CD14-positive monocyte (primary cell): ENCODE data around the gene GPR3. TPM values are rescaled to one million over a fixed set of nuclear protein-coding genes. Genes with fewer than 3 reads are reported as not detected.
A peak's percentile ranks its signal among the peaks of the same experiment; 100 is the strongest.

ENCODE experiments used
- DNase-seq, 3 donors: peaks; one replicate each; pipeline ENCODE4 v3.0.0-alpha.2; 2011 to 2022
- H2AFZ ChIP-seq: 2 replicates; pipeline ENCODE4 v1.6.0; 2012; ENCODE audit warnings: mild to moderate bottlenecking, low read depth, low read length, inconsistent platforms; ENCODE audit not compliant: insufficient read depth, poor library complexity, severe bottlenecking
- H3K27ac ChIP-seq, 2 donors: 1 replicate in 1 of 2; 2 replicates in 1 of 2; pipeline ENCODE4 v1.5.1; 2012 to 2013; ENCODE audit warnings: low read length in 2 of 2, control low read depth in 1 of 2, inconsistent platforms in 1 of 2, low read depth in 1 of 2, mild to moderate bottlenecking in 1 of 2
- H3K27me3 ChIP-seq, 2 donors: one replicate each; pipeline versions ENCODE4 v1.6.0 to v1.6.1; 2011 to 2013; ENCODE audit warnings: low read length in 2 of 2; ENCODE audit not compliant: control insufficient read depth in 2 of 2, insufficient read depth in 2 of 2
- H3K36me3 ChIP-seq, 2 donors: replicated peaks in 1 of 2; 1 replicate in 1 of 2; 2 replicates in 1 of 2; pipeline versions ENCODE4 v1.5.1 to v1.6.1; 2012 to 2013; ENCODE audit warnings: low read length in 2 of 2, control low read depth in 1 of 2, inconsistent platforms in 1 of 2, mild to moderate bottlenecking in 1 of 2; ENCODE audit not compliant: insufficient read depth in 2 of 2, control insufficient read depth in 1 of 2
- H3K4me1 ChIP-seq, 2 donors: 1 replicate in 1 of 2; 2 replicates in 1 of 2; pipeline versions ENCODE4 v1.5.1 to v1.6.1; 2012 to 2013; ENCODE audit warnings: low read length in 2 of 2, control low read depth in 1 of 2, inconsistent platforms in 1 of 2, mild to moderate bottlenecking in 1 of 2, moderate library complexity in 1 of 2; ENCODE audit not compliant: insufficient read depth in 2 of 2, control insufficient read depth in 1 of 2
- H3K4me2 ChIP-seq: replicated peaks from 2 replicates; pipeline ENCODE3; 2012; ENCODE audit warnings: low read length, moderate library complexity, mild to moderate bottlenecking; ENCODE audit not compliant: poor library complexity, severe bottlenecking; ENCODE audit errors: extremely low read depth
- H3K4me3 ChIP-seq, 3 experiments: fragments of 200-600 bp in 1 of 3; sonication (generic) in 1 of 3; replicated peaks in 1 of 3; 1 replicate in 2 of 3; 2 replicates in 1 of 3; pipeline ENCODE4 v1.5.1; 2011 to 2013; ENCODE audit warnings: low read length in 3 of 3, mild to moderate bottlenecking in 3 of 3, control low read depth in 2 of 3, low read depth in 2 of 3, inconsistent platforms in 1 of 3, moderate library complexity in 1 of 3
- H3K79me2 ChIP-seq: 2 replicates; pipeline ENCODE4 v1.6.0; 2012; ENCODE audit warnings: mild to moderate bottlenecking, control low read depth, inconsistent platforms, low read length, moderate library complexity; ENCODE audit not compliant: insufficient read depth
- H3K9ac ChIP-seq: 2 replicates; pipeline ENCODE4 v1.6.0; 2017; ENCODE audit warnings: low read length, mild to moderate bottlenecking; ENCODE audit not compliant: insufficient read depth, poor library complexity, severe bottlenecking
- H3K9me3 ChIP-seq, 2 donors: replicated peaks in 1 of 2; 1 replicate in 1 of 2; 2 replicates in 1 of 2; pipeline versions ENCODE4 v1.5.1 to v1.6.1; 2012 to 2013; ENCODE audit warnings: low read length in 2 of 2, control low read depth in 1 of 2; ENCODE audit not compliant: control insufficient read depth in 1 of 2, insufficient read depth in 1 of 2
- H4K20me1 ChIP-seq: 2 replicates; pipeline ENCODE4 v1.6.0; 2012; ENCODE audit warnings: mild to moderate bottlenecking, low read length, control low read depth, moderate library complexity; ENCODE audit not compliant: insufficient read depth
- H3K27ac Mint-ChIP-seq, 7 donors: one replicate each; pipeline ENCODE4 v1.8.0; 2020; ENCODE audit warnings: mild to moderate bottlenecking in 7 of 7, mixed read lengths in 7 of 7, moderate library complexity in 6 of 7, inconsistent platforms in 2 of 7
- H3K27me3 Mint-ChIP-seq, 3 donors: one replicate each; pipeline ENCODE4 v1.8.0; 2021 to 2022; ENCODE audit warnings: low read depth in 3 of 3, mild to moderate bottlenecking in 3 of 3, mixed read lengths in 3 of 3, moderate library complexity in 3 of 3, inconsistent platforms in 1 of 3
- H3K36me3 Mint-ChIP-seq, 2 donors: one replicate each; pipeline ENCODE4 v1.8.0; 2020; ENCODE audit warnings: mixed read lengths in 2 of 2, inconsistent platforms in 1 of 2, mild to moderate bottlenecking in 1 of 2
- H3K4me1 Mint-ChIP-seq: one replicate; pipeline ENCODE4 v1.8.0; 2020; ENCODE audit warnings: mild to moderate bottlenecking, mixed read lengths
- H3K4me3 Mint-ChIP-seq, 2 donors: one replicate each; pipeline ENCODE4 v1.8.0; 2020; ENCODE audit warnings: mild to moderate bottlenecking in 2 of 2, mixed read lengths in 2 of 2, moderate library complexity in 1 of 2
- H3K9me3 Mint-ChIP-seq, 7 donors: one replicate each; pipeline ENCODE4 v1.8.0; 2020 to 2022; ENCODE audit warnings: mixed read lengths in 7 of 7, mild to moderate bottlenecking in 6 of 7, moderate library complexity in 6 of 7, inconsistent platforms in 2 of 7
- CTCF ChIP-seq: fragments of 200-600 bp; IDR thresholded peaks from one replicate; pipeline ENCODE4 v1.8.0; 2022; ENCODE audit warnings: antibody characterized with exemption, mild to moderate bottlenecking
- WGBS: methylation state at CpG from one replicate; pipeline ENCODE4 v1.1.5; 2013; ENCODE audit warnings: missing lambda C conversion rate; ENCODE audit not compliant: insufficient coverage; 5-methylcytosine and 5-hydroxymethylcytosine counted together
- intact Hi-C, 2 donors: fragments of 100-400 bp; cut with micrococcal nuclease; formaldehyde crosslinking; loops; one replicate each; pipeline versions ENCODE4 v1.15.0 to v1.15.1; 2023
- polyA plus RNA-seq, 3 donors: library from polyadenylated mRNA; depleted of rRNA in 1 of 3; unstranded in 2 of 3; stranded (reverse) in 1 of 3; fragments of 300-500 nt in 2 of 3; fragments of >200 nt in 1 of 3; fragmentation: Illumina TruSeq in 2 of 3; gene quantifications; 1 replicate in 2 of 3; 2 replicates in 1 of 3; pipeline ENCODE4 v1.2.3, GENCODE V29; 2012 to 2021

GPR3 gene
- polyA plus RNA-seq, 3 donors: 0.26 to 2.7 TPM; not detected in 1

- no peak overlapping the region for H3K4me2 ChIP-seq
- H3K27ac ChIP-seq: peak overlapping the region in 1 of 2 donors; percentile 39
- H3K9ac ChIP-seq: no peak overlapping the region
- H3K36me3 Mint-ChIP-seq: peaks cover 89 to 98% of the 10 kb centered on the region in 2 donors
- TF ChIP-seq CTCF: no peak
- H3K36me3 ChIP-seq: peaks cover 88 to 99% of the 10 kb centered on the region in 2 donors
- H2AFZ ChIP-seq: no peak overlapping the region
- no peaks in the 10 kb centered on the region for H3K27me3 Mint-ChIP-seq
- H3K4me1 Mint-ChIP-seq: peaks cover 16% of the 10 kb centered on the region
- peak overlapping the region in 3 of 7 donors; percentile 27 to 66 (median 56) for H3K27ac Mint-ChIP-seq
- no peak for DNase-seq
- 61% methylated on average over 3 of the region's 4 CpGs for WGBS
- no peaks in the 10 kb centered on the region for H3K27me3 ChIP-seq
- H4K20me1 ChIP-seq: peaks cover 97% of the 10 kb centered on the region
- H3K4me3 Mint-ChIP-seq: no peak overlapping the region
- intact Hi-C loops: loop anchor here in 1 of 2 donors (10.0 kb wide), 1 partner anchor 192 kb away; the partner anchor contains the start of gene AHDC1
- peaks cover 57% of the 10 kb centered on the region for H3K79me2 ChIP-seq
- H3K4me3 ChIP-seq: no peak overlapping the region
- H3K9me3 ChIP-seq: no peaks in the 10 kb centered on the region
- peaks cover 6 to 12% of the 10 kb centered on the region in 2 donors for H3K4me1 ChIP-seq
- H3K9me3 Mint-ChIP-seq: no peaks in the 10 kb centered on the region
These were observed 20.6 kb downstream of the GPR3 start for GRCh38 chr1:27413004-27413403.

- Histone ChIP-seq H3K36me3 (peaks cover 90 to 99% of the 10 kb centered on the region in 2 donors), H4K20me1 (peaks cover 98% of the 10 kb centered on the region), H3K4me1 (peaks cover 6 to 12% of the 10 kb centered on the region in 2 donors), H3K79me2 (peaks cover 67% of the 10 kb centered on the region), H3K4me3 (no peak overlapping the region), H3K4me2 (no peak overlapping the region), H2AFZ (no peak overlapping the region), H3K27me3 (no peaks in the 10 kb centered on the region), H3K9me3 (no peaks in the 10 kb centered on the region), H3K27ac (no peak overlapping the region), H3K9ac (no peak overlapping the region)
- no CpG with 5 or more reads among the region's 1 CpG for WGBS
- H3K9me3 Mint-ChIP-seq: no peaks in the 10 kb centered on the region
- no peak for DNase-seq
- no peaks in the 10 kb centered on the region for H3K27me3 Mint-ChIP-seq
- H3K36me3 Mint-ChIP-seq: peaks cover 91 to 98% of the 10 kb centered on the region in 2 donors
- no peak for TF ChIP-seq CTCF
- H3K27ac Mint-ChIP-seq: peak overlapping the region in 1 of 7 donors; percentile 58
- intact Hi-C loops: loop anchor here in 1 of 2 donors (10.0 kb wide), 1 partner anchor 191 kb away; the partner anchor contains the start of gene AHDC1
- H3K4me3 Mint-ChIP-seq: no peak overlapping the region
- peaks cover 17% of the 10 kb centered on the region for H3K4me1 Mint-ChIP-seq
These were observed 21.7 kb downstream of the GPR3 start for GRCh38 chr1:27414091-27414490.
